Kidney (tissue), 14 donors: Measurements from ENCODE around the gene TACC2. TPM values are rescaled to one million over a fixed set of nuclear protein-coding genes. Genes with fewer than 3 reads are reported as not detected.
"Not testable (repeated sequence)": the region's sequence is repeated elsewhere in the genome, so short reads cannot be mapped to it uniquely, and the experiment has no call there.

ENCODE experiments used
- DNase-seq, 5 donors: peaks; one replicate each; pipeline ENCODE4 v3.0.0-alpha.2; 2013 to 2020
- FAIRE-seq: peaks from 2 replicates; lab custom pipeline; 2012; peaks lifted over from hg19 to GRCh38; lab: Jason Lieb, UNC
- H3K27ac ChIP-seq, 2 donors: one replicate each; pipeline ENCODE4 v1.7.0; 2013; ENCODE audit warnings: low read depth in 2 of 2, low read length in 2 of 2, inconsistent platforms in 1 of 2
- H3K27me3 ChIP-seq: one replicate; pipeline ENCODE4 v1.7.1; 2013; ENCODE audit warnings: low read length, inconsistent platforms; ENCODE audit not compliant: control insufficient read depth, insufficient read depth
- H3K36me3 ChIP-seq, 3 donors: one replicate each; pipeline versions ENCODE4 v1.7.0 to v1.7.1; 2013; ENCODE audit warnings: low read length in 3 of 3, control low read depth in 1 of 3, inconsistent platforms in 1 of 3; ENCODE audit not compliant: insufficient read depth in 3 of 3, control insufficient read depth in 2 of 3
- H3K4me1 ChIP-seq, 3 donors: one replicate each; pipeline versions ENCODE4 v1.7.0 to v1.7.1; 2013; ENCODE audit warnings: low read length in 3 of 3, inconsistent platforms in 1 of 3, low read depth in 1 of 3; ENCODE audit not compliant: control insufficient read depth in 2 of 3, insufficient read depth in 2 of 3
- H3K4me3 ChIP-seq, 3 donors: one replicate each; pipeline versions ENCODE4 v1.7.0 to v1.8.1; 2013; ENCODE audit warnings: low read length in 3 of 3, control low read depth in 1 of 3, inconsistent platforms in 1 of 3
- H3K9ac ChIP-seq, 3 donors: one replicate each; pipeline versions ENCODE4 v1.7.0 to v1.7.1; 2013; ENCODE audit warnings: low read length in 3 of 3, control low read depth in 1 of 3, inconsistent platforms in 1 of 3
- H3K9me3 ChIP-seq, 3 donors: one replicate each; pipeline versions ENCODE4 v1.7.0 to v1.7.1; 2013; ENCODE audit warnings: low read length in 3 of 3, control low read depth in 1 of 3, inconsistent platforms in 1 of 3; ENCODE audit not compliant: control insufficient read depth in 2 of 3, insufficient read depth in 1 of 3
- CTCF ChIP-seq: IDR thresholded peaks from 3 replicates; pipeline ENCODE4 v1.5.1; 2012; ENCODE audit warnings: mild to moderate bottlenecking, moderate library complexity, borderline replicate concordance; ENCODE audit not compliant: insufficient read depth; ENCODE audit errors: extremely low read depth
- intact Hi-C: fragments of 100-400 bp; cut with DNase I; formaldehyde crosslinking; loops from one replicate; pipeline ENCODE4 v1.11.1; 2022
- polyA plus RNA-seq: library from polyadenylated mRNA; stranded (reverse); fragments of 350-450 nt; fragmentation: Illumina TruSeq; extraction: RNeasy Lipid Tissue Mini Kit (QIAGEN cat#74804); gene quantifications from one replicate; pipeline ENCODE4 v1.2.3, GENCODE V29; 2014; ENCODE audit warnings: low read depth, low replicate concordance; ENCODE audit not compliant: insufficient read depth
- total RNA-seq: library from RNA; stranded (reverse); fragmentation: NEBNext Ultra II Directional; extraction: Animal tissue kit (Norgen Biotek cat#: 25700); gene quantifications from one replicate; pipeline ENCODE4 v1.2.1, GENCODE V29; 2021
- donor health status: control.
- donor health status: control.
- donor health status: control.
- donor health status: control.
- donor health status: control.
- donor health status: DM: yes; HTN: yes; CAD: no.
- donor health status: Normal renal cell carcinoma (clear cell type).

Gene TACC2
- total and polyA plus RNA-seq, 2 donors from 2014 or later = 36.4 to 81.0 TPM

GRCh38 chr10:122014652-122015248 lies 25.8 kb downstream of the TACC2 start:
- Histone ChIP-seq H3K4me3 (no peak overlapping the region), H3K27ac (no peak overlapping the region), H3K27me3 (no peaks in the 10 kb centered on the region), H3K36me3 (no peaks in the 10 kb centered on the region), H3K9me3 (no peaks in the 10 kb centered on the region), H3K9ac (no peak overlapping the region), H3K4me1 (peaks cover 0 to 3% (median 0%) of the 10 kb centered on the region in 3 donors)
- DNase-seq (no peak), FAIRE-seq (no peak)
- no peak for TF ChIP-seq CTCF
- intact Hi-C loops = no loop called here

GRCh38 chr10:122017926-122018325 lies 29.0 kb downstream of the TACC2 start:
- H3K9ac ChIP-seq, FAIRE-seq, H3K4me1 ChIP-seq: not testable (repeated sequence)

GRCh38 chr10:122018491-122018890 lies 29.5 kb downstream of the TACC2 start:
- H3K9ac ChIP-seq = peak overlapping the region in 2 of 3 donors; percentile 59 to 73
- DNase-seq (no peak), FAIRE-seq (no peak)
- H3K9me3 ChIP-seq = no peaks in the 10 kb centered on the region
- H3K4me3 ChIP-seq = peak overlapping the region in 2 of 3 donors; percentile 53 to 69
- no peaks in the 10 kb centered on the region for H3K36me3 ChIP-seq
- TF ChIP-seq CTCF = no peak
- intact Hi-C loops = no loop called here
- H3K27ac ChIP-seq = peak overlapping the region; percentile 87
- H3K4me1 ChIP-seq = peaks cover 0 to 3% (median 0%) of the 10 kb centered on the region in 3 donors
- H3K27me3 ChIP-seq = no peaks in the 10 kb centered on the region

More at GRCh38 chr10:122017926-122018325, 29.0 kb downstream of the TACC2 start:
- intact Hi-C loops, H3K27me3 ChIP-seq, H3K9me3 ChIP-seq, H3K36me3 ChIP-seq, DNase-seq, H3K4me3 ChIP-seq: not testable (repeated sequence)
- H3K27ac ChIP-seq = peak overlapping the region in 1 of 2 donors; percentile 87

GRCh38 chr10:122018951-122019413 lies 30.0 kb downstream of the TACC2 start:
- FAIRE-seq = no peak

More at GRCh38 chr10:122018951-122019413, 30.0 kb downstream of the TACC2 start:
- peak in 4 of 5 donors; percentile 67 to 84 (median 81) for DNase-seq
- Histone ChIP-seq H3K27ac (peak overlapping the region; percentile 87), H3K36me3 (no peaks in the 10 kb centered on the region), H3K9me3 (no peaks in the 10 kb centered on the region), H3K4me3 (peak overlapping the region in 2 of 3 donors; percentile 53 to 69), H3K9ac (peak overlapping the region in 2 of 3 donors; percentile 59 to 77), H3K27me3 (no peaks in the 10 kb centered on the region), H3K4me1 (peaks cover 0 to 3% (median 0%) of the 10 kb centered on the region in 3 donors)
- intact Hi-C loops = no loop called here
- TF ChIP-seq CTCF = no peak
